Endothelial cell (in vitro differentiated cells): ENCODE results near the gene SALL1. TPM values are rescaled to one million over a fixed set of nuclear protein-coding genes. Genes with fewer than 3 reads are reported as not detected.

Source experiments
- DNase-seq: peaks from one replicate; pipeline ENCODE4 v3.0.0; 2021; ENCODE audit warnings: low spot score
- H3K27ac Mint-ChIP-seq: one replicate; pipeline ENCODE4 v1.8.0; 2021; ENCODE audit warnings: mixed read lengths, inconsistent platforms; ENCODE audit not compliant: unreplicated experiment
- H3K27me3 Mint-ChIP-seq: one replicate; pipeline ENCODE4 v1.8.0; 2021; ENCODE audit warnings: mild to moderate bottlenecking, moderate library complexity, mixed read lengths, inconsistent platforms; ENCODE audit not compliant: unreplicated experiment
- H3K36me3 Mint-ChIP-seq: one replicate; pipeline ENCODE4 v1.8.0; 2021; ENCODE audit warnings: mild to moderate bottlenecking, low read depth, mixed read lengths, inconsistent platforms; ENCODE audit not compliant: unreplicated experiment
- H3K4me1 Mint-ChIP-seq: one replicate; pipeline ENCODE4 v1.8.0; 2021; ENCODE audit warnings: mild to moderate bottlenecking, mixed read lengths, inconsistent platforms; ENCODE audit not compliant: unreplicated experiment
- H3K4me3 Mint-ChIP-seq: one replicate; pipeline ENCODE4 v1.8.0; 2021; ENCODE audit warnings: mild to moderate bottlenecking, mixed read lengths, inconsistent platforms; ENCODE audit not compliant: unreplicated experiment
- H3K9me3 Mint-ChIP-seq: one replicate; pipeline ENCODE4 v1.8.0; 2021; ENCODE audit warnings: mixed read lengths, inconsistent platforms; ENCODE audit not compliant: unreplicated experiment
- total RNA-seq: library from RNA; stranded (reverse); fragmentation: NEBNext Ultra II Directional; extraction: Animal tissue kit (Norgen Biotek cat#: 25700); gene quantifications from one replicate; pipeline ENCODE4 v1.2.1, GENCODE V29; 2021; ENCODE audit not compliant: unreplicated experiment
- TF ChIP-seq, protein P1 (sequence below): fragments of 200-600 bp; sonication (generic); IDR thresholded peaks from one replicate; pipeline ENCODE4 v1.5.0; 2021; ENCODE audit warnings: antibody characterized with exemption; ENCODE audit not compliant: unreplicated experiment

The SALL1 gene
- total RNA-seq, 1 donor from 2014 or later = 45.1 TPM

DNA sequence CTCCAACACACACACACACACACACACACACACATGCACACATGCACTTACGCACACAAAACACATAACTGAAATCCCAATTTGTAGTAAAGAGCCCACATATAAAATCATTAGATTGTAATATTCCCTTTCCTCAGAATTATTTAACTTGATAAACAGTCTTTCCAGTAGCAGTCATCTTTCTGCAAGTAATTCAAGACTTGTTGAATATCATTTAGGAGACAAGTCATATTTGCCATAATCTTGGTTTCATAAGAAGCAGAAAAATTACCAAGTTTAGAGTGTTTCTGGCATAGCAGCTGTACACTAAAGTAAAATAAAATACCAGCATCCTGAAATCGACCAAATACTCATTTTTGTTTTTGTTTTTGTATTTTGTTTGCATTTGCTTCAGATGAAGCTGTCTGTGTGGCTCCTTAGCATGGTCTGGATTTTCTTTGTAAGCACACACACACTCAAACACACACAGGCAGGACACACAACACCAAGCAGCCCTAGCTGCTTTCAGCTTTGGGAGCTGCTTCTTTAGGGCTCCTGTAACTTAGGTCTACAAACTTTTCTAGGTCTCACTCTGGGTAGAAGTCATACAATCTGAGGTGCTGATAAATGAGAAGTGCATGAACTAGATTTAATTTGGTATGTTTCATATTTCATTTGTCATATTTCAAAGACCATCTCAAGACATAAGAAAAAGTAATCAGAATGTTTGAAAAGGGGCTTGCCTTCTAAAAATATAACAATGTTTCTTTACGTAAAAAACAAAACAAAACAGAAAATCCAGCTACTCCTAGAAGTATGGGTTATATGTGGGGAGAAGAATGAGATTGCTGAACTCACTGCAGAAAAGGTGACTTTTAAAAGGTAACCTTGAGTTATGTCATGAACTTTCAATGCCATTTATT lies 3.0 kb downstream of the SALL1 start:
- Mint-ChIP-seq H3K4me1 (peaks cover 54% of the 10 kb centered on the region), H3K36me3 (no peaks in the 10 kb centered on the region), H3K4me3 (peak overlapping the region; percentile 98), H3K9me3 (no peaks in the 10 kb centered on the region), H3K27ac (peak overlapping the region; percentile 79), H3K27me3 (peaks cover 5% of the 10 kb centered on the region)
- DNase-seq = no peak
- TF ChIP-seq, protein P1, sequence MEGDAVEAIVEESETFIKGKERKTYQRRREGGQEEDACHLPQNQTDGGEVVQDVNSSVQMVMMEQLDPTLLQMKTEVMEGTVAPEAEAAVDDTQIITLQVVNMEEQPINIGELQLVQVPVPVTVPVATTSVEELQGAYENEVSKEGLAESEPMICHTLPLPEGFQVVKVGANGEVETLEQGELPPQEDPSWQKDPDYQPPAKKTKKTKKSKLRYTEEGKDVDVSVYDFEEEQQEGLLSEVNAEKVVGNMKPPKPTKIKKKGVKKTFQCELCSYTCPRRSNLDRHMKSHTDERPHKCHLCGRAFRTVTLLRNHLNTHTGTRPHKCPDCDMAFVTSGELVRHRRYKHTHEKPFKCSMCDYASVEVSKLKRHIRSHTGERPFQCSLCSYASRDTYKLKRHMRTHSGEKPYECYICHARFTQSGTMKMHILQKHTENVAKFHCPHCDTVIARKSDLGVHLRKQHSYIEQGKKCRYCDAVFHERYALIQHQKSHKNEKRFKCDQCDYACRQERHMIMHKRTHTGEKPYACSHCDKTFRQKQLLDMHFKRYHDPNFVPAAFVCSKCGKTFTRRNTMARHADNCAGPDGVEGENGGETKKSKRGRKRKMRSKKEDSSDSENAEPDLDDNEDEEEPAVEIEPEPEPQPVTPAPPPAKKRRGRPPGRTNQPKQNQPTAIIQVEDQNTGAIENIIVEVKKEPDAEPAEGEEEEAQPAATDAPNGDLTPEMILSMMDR = no peak

DNA sequence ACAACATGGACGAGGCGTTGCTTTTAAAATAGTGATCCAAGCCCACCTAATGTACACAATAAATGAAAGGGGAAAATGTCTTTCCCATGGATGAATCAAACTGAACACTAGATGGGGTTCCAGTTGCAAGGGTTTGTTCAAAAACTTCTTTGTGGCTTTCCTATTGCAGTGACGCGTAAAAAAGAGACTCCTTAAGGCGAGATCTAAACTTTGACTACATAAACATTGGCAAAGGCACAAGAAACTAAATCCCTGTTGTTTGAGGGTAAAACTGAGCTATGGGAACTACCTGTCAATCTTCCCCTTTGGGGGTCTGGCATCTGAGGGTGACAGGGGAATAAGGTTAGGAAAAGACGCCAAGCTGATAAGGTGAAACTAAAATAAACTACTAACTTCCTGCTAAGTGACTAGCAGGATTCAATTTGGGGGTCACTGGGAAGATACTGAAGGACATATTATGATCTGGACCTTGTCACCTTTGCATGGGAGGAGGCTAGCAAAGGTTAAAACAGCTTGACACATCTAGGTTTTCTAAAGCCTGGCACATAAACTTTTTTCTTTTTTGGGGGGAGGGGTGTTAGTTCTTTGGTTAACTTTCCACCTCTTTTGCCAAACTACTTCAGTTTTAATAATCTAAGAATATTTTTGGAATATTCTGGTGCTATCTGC lies 4.7 kb downstream of the SALL1 start:
- no peak overlapping the region for H3K27ac Mint-ChIP-seq
- H3K36me3 Mint-ChIP-seq = no peaks in the 10 kb centered on the region
- TF ChIP-seq, protein P1 = no peak
- H3K9me3 Mint-ChIP-seq = no peaks in the 10 kb centered on the region
- H3K4me1 Mint-ChIP-seq = peaks cover 55% of the 10 kb centered on the region
- peaks cover 1% of the 10 kb centered on the region for H3K27me3 Mint-ChIP-seq
- H3K4me3 Mint-ChIP-seq = no peak overlapping the region
- DNase-seq = no peak

- Mint-ChIP-seq H3K4me1 (peaks cover 52% of the 10 kb centered on the region), H3K27me3 (peaks cover 1% of the 10 kb centered on the region), H3K36me3 (peaks cover 17% of the 10 kb centered on the region), H3K9me3 (no peaks in the 10 kb centered on the region), H3K4me3 (no peak overlapping the region), H3K27ac (no peak overlapping the region)
- DNase-seq = no peak
- TF ChIP-seq, protein P1 = no peak
These were observed 6.9 kb downstream of the SALL1 start for GRCh38 chr16:51144203-51144602.

DNA sequence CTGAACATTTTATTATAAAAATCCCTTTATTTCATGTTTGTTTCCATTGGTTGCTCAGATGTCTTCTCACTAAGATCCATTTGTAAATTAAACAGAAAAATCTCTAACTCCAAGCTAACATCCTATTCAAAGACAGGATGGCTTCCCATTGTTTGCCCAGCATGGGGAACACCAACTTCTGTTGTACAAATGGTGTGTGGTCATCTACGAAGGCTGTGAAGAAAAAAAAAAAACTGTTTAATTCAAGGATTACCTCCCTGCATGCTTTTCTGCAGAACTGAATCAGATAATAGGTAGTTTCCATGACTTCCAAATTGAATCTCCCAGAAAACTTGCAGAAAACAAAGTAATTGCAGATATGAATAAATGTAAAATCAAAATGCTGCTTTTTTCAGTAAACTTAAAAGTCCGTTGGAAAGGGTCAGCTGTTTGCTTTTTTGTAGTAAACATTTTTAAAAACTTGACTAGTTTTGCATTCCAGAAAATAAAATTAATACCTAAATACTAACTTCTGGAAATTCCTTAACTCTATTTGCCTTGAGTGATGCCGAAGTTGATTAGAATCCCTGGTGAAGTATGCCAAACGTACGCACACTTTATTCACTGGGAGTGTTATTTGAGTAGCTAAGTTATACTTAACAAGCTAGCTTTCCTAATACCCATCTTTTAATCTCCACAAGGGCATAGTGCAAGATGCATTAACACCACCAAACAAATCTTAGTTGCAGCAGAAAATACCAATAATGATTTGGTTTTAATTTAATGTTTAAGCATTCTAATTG lies 7.7 kb downstream of the SALL1 start:
- H3K27ac Mint-ChIP-seq = no peak overlapping the region
- no peak for DNase-seq
- peaks cover 25% of the 10 kb centered on the region for H3K36me3 Mint-ChIP-seq
- peaks cover 3% of the 10 kb centered on the region for H3K27me3 Mint-ChIP-seq
- H3K9me3 Mint-ChIP-seq = no peaks in the 10 kb centered on the region
- TF ChIP-seq, protein P1 = no peak
- H3K4me1 Mint-ChIP-seq = peaks cover 44% of the 10 kb centered on the region
- H3K4me3 Mint-ChIP-seq = no peak overlapping the region
